ENCODE data around the gene CDV3. TPM values are rescaled to one million over a fixed set of nuclear protein-coding genes. Genes with fewer than 3 reads are reported as not detected.
A peak's percentile ranks its signal among the peaks of the same experiment; 100 is the strongest.

Gene CDV3
- total RNA-seq, 1 experiment from 2014 or later, result 202 TPM

GRCh38 chr3:133568294-133569014 lies 5.0 kb upstream of the CDV3 start:
- peak; percentile 99 for DNase-seq (ENCODE audit: low read depth)

- peak; percentile 96 for DNase-seq (ENCODE audit: low read depth)
Measured at GRCh38 chr3:133570139-133570936, 3.1 kb upstream of the CDV3 start.

DNA sequence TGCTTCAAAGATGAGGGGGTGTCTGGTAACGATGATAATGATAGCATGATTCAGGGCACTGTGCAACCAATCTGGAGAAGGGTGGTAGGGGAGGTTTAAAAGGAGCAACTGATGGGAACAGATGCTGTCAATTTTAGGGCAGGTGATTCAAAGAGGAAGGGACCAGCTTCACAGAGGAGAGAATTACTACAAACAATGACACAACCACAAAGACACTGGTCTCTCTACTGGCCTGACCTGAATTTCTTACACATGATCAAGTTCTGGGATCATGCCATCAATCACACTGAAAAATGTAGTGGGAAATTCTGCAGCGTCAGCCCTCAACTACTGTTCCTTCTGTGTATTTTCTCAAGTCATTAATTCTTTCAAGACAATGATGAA lies 2.6 kb upstream of the CDV3 start:
- DNase-seq (ENCODE audit: low read depth), result peak; percentile 92

GRCh38 chr3:133572158-133573053 lies 1.1 kb upstream of the CDV3 start:
- peak; percentile 64 for DNase-seq (ENCODE audit: low read depth)

DNA sequence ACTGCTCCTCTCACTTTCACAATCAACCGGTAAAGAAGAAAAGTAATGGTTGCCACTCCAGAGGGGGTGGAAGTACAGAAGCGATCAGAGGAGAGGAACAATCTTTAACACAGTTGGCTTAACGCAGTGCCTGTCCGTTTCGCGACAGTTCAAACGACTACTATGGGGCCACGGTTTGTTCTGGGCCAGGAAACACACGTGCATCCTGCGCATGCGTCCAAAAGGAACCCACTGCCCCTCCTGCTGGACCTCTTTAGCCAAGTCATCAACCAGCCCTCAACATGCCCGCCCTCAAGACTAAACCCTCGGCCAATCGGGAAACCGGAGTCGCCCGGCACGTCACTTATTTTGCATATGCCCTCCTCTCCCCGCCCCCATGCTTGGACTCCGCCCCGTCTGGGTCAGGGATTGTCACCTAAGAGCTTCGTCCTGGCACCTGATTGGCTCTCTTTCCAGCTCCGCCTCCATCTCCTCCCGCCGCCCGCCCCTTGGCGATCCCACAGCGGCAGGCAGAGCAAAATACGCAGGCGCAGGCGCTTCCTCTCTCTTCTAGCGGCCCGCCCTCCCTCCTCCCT lies 345 bp upstream of the CDV3 start:
- DNase-seq (ENCODE audit: low read depth), result peak; percentile 100

DNA sequence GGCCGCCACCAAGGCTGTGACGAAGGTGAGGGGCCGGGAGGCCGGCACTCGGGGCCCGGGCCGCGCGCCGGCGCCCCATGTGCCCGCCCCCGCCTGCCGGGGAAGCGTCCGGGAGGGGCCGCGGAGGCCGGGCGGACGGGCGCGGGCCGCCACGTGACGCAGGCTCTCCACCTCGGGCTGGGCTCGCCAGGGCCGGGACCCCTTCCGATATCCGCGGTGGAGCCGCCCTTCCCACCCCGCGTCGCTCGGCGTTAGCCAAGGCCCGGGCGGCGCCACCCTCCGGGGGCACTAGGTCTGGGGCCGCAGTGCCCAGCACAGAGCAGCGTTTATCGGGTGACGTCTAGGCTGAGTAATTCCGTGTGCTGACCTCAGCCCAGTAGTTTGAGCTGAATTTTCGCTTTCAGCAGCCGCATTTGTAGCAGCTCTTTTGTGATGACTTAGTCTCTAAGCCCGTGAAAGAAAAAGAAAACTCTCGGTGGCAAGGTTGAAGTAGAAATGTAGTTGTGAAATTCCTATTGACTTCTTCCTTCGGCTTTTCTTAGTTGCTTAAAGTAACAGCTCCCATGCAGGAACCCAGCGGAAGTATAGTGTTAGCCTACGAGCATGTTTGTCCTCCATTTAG lies 885 bp downstream of the CDV3 start:
- peak; percentile 80 for DNase-seq (ENCODE audit: low read depth)

DNA sequence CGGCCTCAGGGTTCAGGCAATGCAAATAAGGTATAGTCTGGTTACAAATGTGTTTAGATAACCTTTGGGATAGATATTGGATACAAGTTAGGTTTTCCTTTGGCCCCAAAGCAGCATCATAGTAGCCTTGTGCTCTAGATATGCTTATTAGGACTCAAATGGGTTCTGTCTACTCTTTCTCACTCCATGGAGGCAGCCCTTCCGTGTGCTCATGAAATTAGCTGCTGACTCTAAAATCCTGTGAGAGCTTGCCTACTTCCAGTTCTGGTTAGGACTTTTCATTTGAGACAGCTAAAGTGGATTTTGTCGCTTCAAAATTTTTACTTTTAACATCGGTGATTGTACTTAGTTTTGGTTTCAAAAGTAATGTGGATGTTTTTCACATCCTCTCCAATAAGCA lies 1.6 kb downstream of the CDV3 start:
- DNase-seq (ENCODE audit: low read depth), result no peak

DNA sequence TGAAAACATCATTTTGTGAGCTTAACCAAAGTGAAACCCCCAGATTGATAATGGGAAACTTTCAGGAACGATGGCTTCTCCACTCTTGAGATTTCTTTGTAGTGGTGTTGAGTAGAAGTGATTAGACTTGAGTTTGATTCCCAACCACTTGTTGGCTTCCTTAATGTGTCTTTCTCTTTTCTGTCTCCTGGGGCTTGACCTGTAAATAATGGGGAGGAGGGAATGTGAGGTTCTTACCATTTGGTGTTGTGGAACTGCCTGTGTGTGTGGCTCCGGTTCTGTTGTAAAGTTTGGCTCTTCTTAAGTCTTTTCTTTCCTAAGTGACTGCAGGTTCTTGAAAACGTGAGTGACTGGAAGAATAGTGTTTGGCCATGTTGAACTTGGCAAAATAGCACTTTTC lies 2.7 kb downstream of the CDV3 start:
- DNase-seq (ENCODE audit: low read depth), result no peak

DNA sequence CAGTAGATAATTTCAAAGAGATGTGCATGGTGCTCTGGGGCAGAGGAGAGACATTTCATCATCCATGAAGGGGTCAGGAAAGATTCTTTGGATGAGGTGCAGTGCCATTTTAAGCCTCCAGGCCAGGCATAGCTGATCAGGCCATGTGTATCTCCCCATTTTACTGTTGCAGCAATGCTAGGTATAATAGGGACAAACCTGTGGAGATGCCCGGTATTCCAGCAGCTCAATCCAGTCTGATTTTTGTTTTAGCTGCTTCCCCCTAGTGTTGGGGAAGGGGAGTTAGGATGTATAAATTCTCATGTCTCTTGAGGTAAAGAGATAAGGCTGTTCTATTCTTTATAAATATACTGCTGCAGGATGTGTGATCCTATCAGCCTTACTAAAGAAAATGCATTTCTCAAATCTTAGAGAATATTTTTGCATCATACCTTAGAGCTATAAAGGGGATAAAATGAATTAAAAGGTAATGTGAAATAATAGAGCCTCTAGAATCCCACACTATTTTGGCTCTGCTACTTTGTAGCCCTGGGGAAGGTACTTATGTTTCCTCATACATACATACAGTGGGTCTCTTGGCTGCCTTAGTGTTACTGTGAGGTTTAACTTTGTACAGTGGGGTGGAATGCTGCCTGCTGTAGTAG lies 5.2 kb downstream of the CDV3 start:
- DNase-seq (ENCODE audit: low read depth), result peak; percentile 70

GRCh38 chr3:133583396-133583795 lies 9.9 kb downstream of the CDV3 start:
- no peak for DNase-seq (ENCODE audit: low read depth)

DNA sequence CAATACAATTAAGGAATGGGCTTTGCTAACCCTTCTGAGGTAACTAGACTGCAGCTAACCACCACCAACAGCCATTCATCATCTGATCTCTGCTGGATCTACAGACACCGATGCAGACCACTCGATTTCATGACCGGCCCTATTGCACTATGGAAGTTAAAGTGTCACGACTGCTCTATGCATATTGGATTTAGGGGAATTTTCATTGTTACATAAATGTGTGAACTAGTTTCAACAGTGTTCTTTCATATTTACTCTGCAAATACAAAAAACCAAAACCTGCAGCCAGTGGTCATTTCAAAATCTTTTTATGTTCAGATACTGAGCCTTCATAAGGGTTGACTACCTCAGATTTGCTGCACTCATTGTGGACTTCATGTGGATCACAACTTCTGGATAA lies 14.5 kb downstream of the CDV3 start:
- no peak for DNase-seq (ENCODE audit: low read depth)

DNA sequence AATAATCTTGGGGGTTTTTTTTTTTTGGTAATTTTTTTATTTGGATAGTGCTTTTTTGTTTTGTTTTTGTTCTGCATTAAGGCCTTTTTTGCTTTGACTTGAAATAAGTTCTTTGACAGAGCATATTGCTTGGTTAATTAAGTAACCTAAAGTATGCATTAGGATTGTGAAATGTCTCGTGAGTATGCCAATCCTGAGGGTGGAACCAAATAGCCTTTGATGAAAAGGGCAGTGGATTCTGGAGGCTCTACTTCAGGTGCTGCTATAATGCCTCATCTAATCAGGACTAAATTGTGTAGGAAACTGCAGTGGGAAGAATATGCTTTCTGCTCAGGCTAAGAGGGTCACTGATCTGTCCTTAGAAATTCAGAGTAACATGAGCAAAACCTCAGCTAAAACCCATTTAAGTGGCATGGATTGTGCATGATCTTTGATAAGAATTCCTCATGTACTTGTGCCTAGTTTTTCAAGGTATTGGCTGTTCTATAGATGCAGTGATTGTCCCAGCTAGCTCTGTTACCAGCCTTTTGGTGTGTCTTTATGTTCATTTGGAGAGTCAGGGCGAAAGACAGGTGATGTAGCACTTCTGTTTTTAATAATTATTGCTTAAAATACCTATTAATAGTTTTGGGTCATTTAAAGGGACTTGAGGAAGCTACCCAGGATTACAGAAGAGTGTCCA lies 15.4 kb downstream of the CDV3 start:
- no peak for DNase-seq (ENCODE audit: low read depth)

DNA sequence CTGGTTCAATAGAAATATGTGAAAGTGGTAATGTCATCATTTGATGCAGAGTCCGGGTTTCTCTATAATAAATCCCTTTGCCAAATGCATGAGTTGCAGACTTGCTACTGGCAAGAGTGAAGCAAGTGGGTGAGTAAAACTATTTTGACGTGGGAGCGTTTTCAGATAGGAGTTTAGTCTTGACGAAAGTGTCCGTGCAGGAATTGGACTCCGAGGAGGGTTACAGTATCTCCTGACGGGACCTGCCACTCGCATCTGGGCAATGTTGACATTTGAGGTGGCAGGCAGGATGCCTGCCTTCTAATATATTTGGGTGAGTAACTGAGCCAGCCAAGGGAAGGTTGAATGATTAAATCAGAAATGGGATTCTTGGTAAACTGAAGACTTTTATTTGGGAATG lies 16.0 kb downstream of the CDV3 start:
- DNase-seq (ENCODE audit: low read depth), result no peak

DNA sequence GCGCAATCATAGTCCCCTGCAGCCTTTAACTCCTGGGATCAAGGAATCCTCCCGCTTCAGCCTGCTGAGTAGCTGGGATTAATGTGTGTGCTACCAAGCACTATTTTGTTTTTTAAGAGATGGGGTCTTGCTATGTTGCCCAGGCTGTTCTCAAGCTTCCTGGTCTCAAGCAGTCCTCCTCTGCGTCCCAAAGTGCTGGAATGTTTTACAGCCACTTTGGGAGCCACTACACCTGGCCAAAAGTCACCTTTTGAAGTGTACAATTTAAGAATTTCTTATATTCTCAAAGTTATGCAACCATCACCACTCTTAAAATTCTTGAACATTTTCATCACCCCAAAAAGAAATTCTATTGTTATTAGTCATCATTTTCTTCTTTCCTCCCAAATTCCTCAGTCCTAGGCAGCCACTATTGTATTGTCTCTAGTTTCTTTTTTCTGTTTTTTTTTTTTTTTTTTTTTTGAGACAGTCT lies 17.8 kb downstream of the CDV3 start:
- peak; percentile 84 for DNase-seq (ENCODE audit: low read depth)

GRCh38 chr3:133592843-133593242 lies 19.4 kb downstream of the CDV3 start:
- DNase-seq (ENCODE audit: low read depth), result no peak

- DNase-seq (ENCODE audit: low read depth), result no peak
Measured at GRCh38 chr3:133593243-133593642, 19.8 kb downstream of the CDV3 start.

- peak; percentile 65 for DNase-seq (ENCODE audit: low read depth)
Measured at GRCh38 chr3:133595341-133595740, 21.9 kb downstream of the CDV3 start.

DNA sequence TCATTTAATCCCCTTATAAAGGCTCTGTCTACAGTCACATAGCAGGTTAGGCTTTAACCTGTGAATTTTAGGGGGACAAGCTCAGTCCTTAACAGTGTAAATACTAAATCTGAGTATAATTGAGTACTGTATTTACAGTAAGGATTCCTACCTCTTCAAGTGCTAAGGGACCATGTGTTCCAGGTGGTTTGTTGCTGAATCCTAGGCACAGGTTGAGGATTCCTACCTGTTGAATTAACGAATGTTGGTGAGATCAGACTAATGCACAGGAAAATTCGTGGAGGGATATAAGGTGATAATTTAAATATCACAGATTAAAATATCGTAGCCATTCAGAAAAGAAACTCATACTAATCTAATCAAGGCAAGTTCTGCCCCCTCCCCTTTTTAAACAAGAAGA lies 24.9 kb downstream of the CDV3 start:
- DNase-seq (ENCODE audit: low read depth), result no peak

DNA sequence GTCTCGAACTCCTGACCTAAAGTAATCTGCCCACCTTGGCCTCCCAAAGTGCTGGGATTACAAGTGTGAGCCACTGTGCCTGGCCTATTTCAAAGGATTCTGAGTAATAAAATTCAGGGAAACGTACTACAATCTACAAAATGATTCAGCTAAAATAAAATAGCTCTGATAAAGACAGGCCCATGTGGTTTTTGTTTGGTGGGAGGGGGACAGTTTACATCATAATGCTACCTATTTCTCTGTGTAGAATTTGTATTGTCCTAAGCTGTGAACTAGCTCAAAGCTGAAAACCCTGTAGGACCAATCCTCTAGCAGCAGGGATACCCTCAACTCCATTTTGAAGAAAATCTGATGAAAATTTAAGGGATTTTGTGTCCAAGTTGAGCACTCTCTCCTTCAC lies 25.8 kb downstream of the CDV3 start:
- no peak for DNase-seq (ENCODE audit: low read depth)

- DNase-seq (ENCODE audit: low read depth), result no peak
Measured at GRCh38 chr3:133600572-133601081, 27.1 kb downstream of the CDV3 start.

All from M059J (cell line).